ENCODE data around the gene CUL4A. TPM values are rescaled to one million over a fixed set of nuclear protein-coding genes. Genes with fewer than 3 reads are reported as not detected.

The CUL4A gene
- total RNA-seq, 1 donor from 2014 or later = 83.8 TPM

GRCh38 chr13:113219256-113219940, 10.0 kb downstream of the CUL4A start:
- H3K36me3 Mint-ChIP-seq (ENCODE audit: low read depth) = peaks cover 42% of the 10 kb centered on the region
- no peak overlapping the region for H3K27ac Mint-ChIP-seq

DNA sequence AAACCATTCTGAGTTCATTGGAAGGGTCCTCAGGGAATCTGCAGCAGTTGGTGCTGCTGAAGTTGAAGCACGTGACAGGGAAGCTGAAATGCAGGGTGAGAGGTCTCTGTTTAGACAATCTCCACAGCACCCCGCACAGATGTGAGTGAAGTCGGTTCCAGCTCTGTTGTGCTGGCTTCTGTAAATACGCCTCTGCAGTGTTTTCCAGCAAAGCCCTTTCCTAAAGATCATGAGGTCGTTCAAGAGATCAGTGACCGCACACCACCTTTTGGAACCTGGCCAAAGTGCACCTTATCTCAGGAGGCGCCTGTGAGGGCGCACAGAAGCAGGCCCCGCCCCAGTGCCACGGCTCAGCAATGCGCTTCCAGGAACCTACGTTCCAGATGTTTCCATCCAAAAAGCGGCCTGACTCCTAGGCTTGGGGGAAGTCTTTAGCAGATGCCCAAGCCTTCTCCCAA, 10.8 kb downstream of the CUL4A start:
- H3K36me3 Mint-ChIP-seq (ENCODE audit: low read depth) = peaks cover 49% of the 10 kb centered on the region
- no peaks in the 10 kb centered on the region for H3K9me3 Mint-ChIP-seq
- intact Hi-C loops (cut with micrococcal nuclease) = no loop called here
- H3K27ac Mint-ChIP-seq = no peak overlapping the region
- H3K27me3 Mint-ChIP-seq (ENCODE audit: low read depth) = no peaks in the 10 kb centered on the region
- no peak for DNase-seq (ENCODE audit: low spot score)
- no peak overlapping the region for H3K4me3 Mint-ChIP-seq (ENCODE audit: low read depth)
- H3K4me1 Mint-ChIP-seq (ENCODE audit: low read depth) = peaks cover 6% of the 10 kb centered on the region

More at GRCh38 chr13:113219256-113219940, 10.0 kb downstream of the CUL4A start:
- no peak overlapping the region for H3K4me3 Mint-ChIP-seq (ENCODE audit: low read depth)
- intact Hi-C loops (cut with micrococcal nuclease) = no loop called here
- H3K27me3 Mint-ChIP-seq (ENCODE audit: low read depth) = no peaks in the 10 kb centered on the region
- no peaks in the 10 kb centered on the region for H3K9me3 Mint-ChIP-seq
- peaks cover 6% of the 10 kb centered on the region for H3K4me1 Mint-ChIP-seq (ENCODE audit: low read depth)
- DNase-seq (ENCODE audit: low spot score) = no peak

- Mint-ChIP-seq H3K4me1 (ENCODE audit: low read depth) (peaks cover 6% of the 10 kb centered on the region), H3K36me3 (ENCODE audit: low read depth) (peaks cover 50% of the 10 kb centered on the region), H3K27me3 (ENCODE audit: low read depth) (no peaks in the 10 kb centered on the region), H3K4me3 (ENCODE audit: low read depth) (no peak overlapping the region), H3K9me3 (no peaks in the 10 kb centered on the region), H3K27ac (no peak overlapping the region)
- intact Hi-C loops (cut with micrococcal nuclease) = no loop called here
- DNase-seq (ENCODE audit: low spot score) = no peak
These were observed 11.5 kb downstream of the CUL4A start for GRCh38 chr13:113220877-113221276.

DNA sequence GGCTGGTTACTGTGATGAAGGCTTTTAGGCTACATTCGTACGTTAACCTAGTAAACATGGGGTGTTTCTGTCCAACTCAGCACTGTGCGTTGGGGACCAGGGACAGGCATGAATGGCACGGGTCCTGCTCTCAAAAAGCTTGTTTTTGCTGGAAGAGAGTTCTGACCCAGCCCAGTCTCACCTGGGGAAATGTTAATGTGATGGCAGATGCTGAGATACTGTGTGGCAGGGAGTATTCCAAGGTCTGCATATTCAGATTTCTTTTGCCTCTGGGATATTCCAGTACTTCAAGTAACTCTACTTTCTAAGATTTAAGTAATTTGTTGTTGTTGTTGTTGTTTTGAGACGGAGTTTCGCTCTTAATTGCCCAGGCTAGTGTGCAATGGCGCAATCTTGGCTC, 13.7 kb downstream of the CUL4A start:
- Mint-ChIP-seq H3K27me3 (ENCODE audit: low read depth) (no peaks in the 10 kb centered on the region), H3K4me1 (ENCODE audit: low read depth) (peaks cover 6% of the 10 kb centered on the region), H3K4me3 (ENCODE audit: low read depth) (no peak overlapping the region), H3K27ac (no peak overlapping the region), H3K9me3 (no peaks in the 10 kb centered on the region), H3K36me3 (ENCODE audit: low read depth) (peaks cover 67% of the 10 kb centered on the region)
- intact Hi-C loops (cut with micrococcal nuclease) = no loop called here
- DNase-seq (ENCODE audit: low spot score) = no peak

DNA sequence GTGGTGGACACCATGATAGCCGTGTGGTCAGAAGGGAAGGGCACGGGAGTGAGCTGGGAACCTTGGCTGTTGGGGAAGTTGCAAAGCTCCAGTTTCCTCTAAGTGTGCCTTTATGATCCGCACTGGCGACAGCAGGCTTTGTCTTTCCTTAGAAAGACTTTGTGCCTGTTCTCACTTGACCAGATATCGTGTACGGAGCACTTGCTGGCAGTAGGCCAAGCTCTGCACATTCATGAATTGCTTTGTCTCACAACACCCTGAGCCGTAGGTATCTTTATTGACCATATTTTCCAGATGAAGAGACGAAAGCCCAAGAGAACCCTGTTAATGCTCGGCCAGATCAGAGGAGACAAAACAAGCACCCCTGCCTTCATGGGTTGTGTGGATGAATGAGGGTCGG, 15.1 kb downstream of the CUL4A start:
- DNase-seq (ENCODE audit: low spot score) = no peak
- no peak overlapping the region for H3K4me3 Mint-ChIP-seq (ENCODE audit: low read depth)
- H3K36me3 Mint-ChIP-seq (ENCODE audit: low read depth) = peaks cover 73% of the 10 kb centered on the region
- H3K27ac Mint-ChIP-seq = no peak overlapping the region
- H3K27me3 Mint-ChIP-seq (ENCODE audit: low read depth) = no peaks in the 10 kb centered on the region
- peaks cover 6% of the 10 kb centered on the region for H3K4me1 Mint-ChIP-seq (ENCODE audit: low read depth)
- H3K9me3 Mint-ChIP-seq = no peaks in the 10 kb centered on the region
- intact Hi-C loops (cut with micrococcal nuclease) = no loop called here

- Mint-ChIP-seq H3K4me1 (ENCODE audit: low read depth) (peaks cover 6% of the 10 kb centered on the region), H3K27ac (no peak overlapping the region), H3K9me3 (no peaks in the 10 kb centered on the region), H3K27me3 (ENCODE audit: low read depth) (no peaks in the 10 kb centered on the region), H3K4me3 (ENCODE audit: low read depth) (no peak overlapping the region), H3K36me3 (ENCODE audit: low read depth) (peaks cover 71% of the 10 kb centered on the region)
- intact Hi-C loops (cut with micrococcal nuclease) = no loop called here
- DNase-seq (ENCODE audit: low spot score) = no peak
These were observed 16.1 kb downstream of the CUL4A start for GRCh38 chr13:113225515-113225914.

GRCh38 chr13:113226873-113227450, 17.5 kb downstream of the CUL4A start:
- Mint-ChIP-seq H3K27me3 (ENCODE audit: low read depth) (no peaks in the 10 kb centered on the region), H3K4me3 (ENCODE audit: low read depth) (no peak overlapping the region), H3K27ac (no peak overlapping the region), H3K9me3 (no peaks in the 10 kb centered on the region), H3K4me1 (ENCODE audit: low read depth) (peaks cover 2% of the 10 kb centered on the region), H3K36me3 (ENCODE audit: low read depth) (peaks cover 72% of the 10 kb centered on the region)
- intact Hi-C loops (cut with micrococcal nuclease) = no loop called here
- DNase-seq (ENCODE audit: low spot score) = no peak

GRCh38 chr13:113229161-113229560, 19.7 kb downstream of the CUL4A start:
- no peak overlapping the region for H3K27ac Mint-ChIP-seq
- intact Hi-C loops (cut with micrococcal nuclease) = no loop called here
- DNase-seq (ENCODE audit: low spot score) = no peak
- peaks cover 2% of the 10 kb centered on the region for H3K4me1 Mint-ChIP-seq (ENCODE audit: low read depth)
- H3K27me3 Mint-ChIP-seq (ENCODE audit: low read depth) = no peaks in the 10 kb centered on the region
- no peak overlapping the region for H3K4me3 Mint-ChIP-seq (ENCODE audit: low read depth)
- no peaks in the 10 kb centered on the region for H3K9me3 Mint-ChIP-seq
- peaks cover 75% of the 10 kb centered on the region for H3K36me3 Mint-ChIP-seq (ENCODE audit: low read depth)

GRCh38 chr13:113229791-113230190, 20.4 kb downstream of the CUL4A start:
- intact Hi-C loops (cut with micrococcal nuclease) = no loop called here
- H3K4me1 Mint-ChIP-seq (ENCODE audit: low read depth) = peaks cover 2% of the 10 kb centered on the region
- no peak overlapping the region for H3K27ac Mint-ChIP-seq
- H3K27me3 Mint-ChIP-seq (ENCODE audit: low read depth) = no peaks in the 10 kb centered on the region
- H3K9me3 Mint-ChIP-seq = no peaks in the 10 kb centered on the region
- no peak overlapping the region for H3K4me3 Mint-ChIP-seq (ENCODE audit: low read depth)
- DNase-seq (ENCODE audit: low spot score) = no peak
- peaks cover 71% of the 10 kb centered on the region for H3K36me3 Mint-ChIP-seq (ENCODE audit: low read depth)

GRCh38 chr13:113231306-113232207, 22.1 kb downstream of the CUL4A start:
- intact Hi-C loops (cut with micrococcal nuclease) = no loop called here
- Mint-ChIP-seq H3K4me3 (ENCODE audit: low read depth) (no peak overlapping the region), H3K9me3 (no peaks in the 10 kb centered on the region), H3K27ac (peak overlapping the region; percentile 40), H3K36me3 (ENCODE audit: low read depth) (peaks cover 73% of the 10 kb centered on the region), H3K27me3 (ENCODE audit: low read depth) (no peaks in the 10 kb centered on the region), H3K4me1 (ENCODE audit: low read depth) (peaks cover 2% of the 10 kb centered on the region)
- no peak for DNase-seq (ENCODE audit: low spot score)

DNA sequence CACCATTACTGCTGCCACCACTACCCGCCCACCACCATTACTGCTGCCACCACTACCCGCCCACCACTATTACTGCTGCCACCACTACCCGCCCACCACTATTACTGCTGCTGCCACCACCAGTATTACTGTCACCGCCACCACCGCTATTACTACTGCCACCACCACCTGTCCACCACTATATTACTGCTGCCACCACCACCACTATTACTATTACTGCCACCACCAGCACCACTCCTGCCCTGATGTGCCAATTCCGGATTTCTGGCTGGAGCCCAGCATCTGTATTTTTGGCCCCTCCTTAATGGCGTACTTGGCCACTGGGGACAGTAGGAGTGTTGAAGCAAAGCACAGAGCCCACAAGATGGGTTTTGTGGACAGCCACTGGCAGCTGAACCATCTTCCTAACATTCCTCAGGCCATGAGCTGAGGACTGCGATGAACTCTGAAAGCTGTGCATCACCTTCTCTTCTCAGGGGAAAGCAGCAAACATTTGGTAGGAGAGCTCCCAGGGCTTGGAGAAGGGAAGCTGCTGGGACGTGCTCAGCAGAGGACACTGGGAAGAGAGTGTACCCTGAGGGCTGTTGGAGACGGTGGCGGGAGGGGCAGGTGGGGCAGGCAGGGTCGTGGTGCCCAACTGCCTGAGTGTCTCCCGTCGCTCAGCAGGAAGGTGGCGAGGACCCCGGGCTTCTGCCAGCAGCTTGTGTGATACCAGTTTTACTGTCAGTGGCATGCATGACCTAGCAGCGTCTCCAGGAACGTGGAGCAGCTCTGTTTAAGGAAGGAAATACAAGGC, 23.0 kb downstream of the CUL4A start:
- H3K36me3 Mint-ChIP-seq (ENCODE audit: low read depth) = peaks cover 72% of the 10 kb centered on the region
- DNase-seq (ENCODE audit: low spot score) = no peak
- peak overlapping the region; percentile 25 for H3K27ac Mint-ChIP-seq
- H3K4me3 Mint-ChIP-seq (ENCODE audit: low read depth) = no peak overlapping the region
- H3K27me3 Mint-ChIP-seq (ENCODE audit: low read depth) = no peaks in the 10 kb centered on the region
- intact Hi-C loops (cut with micrococcal nuclease) = no loop called here
- H3K9me3 Mint-ChIP-seq = no peaks in the 10 kb centered on the region
- H3K4me1 Mint-ChIP-seq (ENCODE audit: low read depth) = peaks cover 2% of the 10 kb centered on the region

DNA sequence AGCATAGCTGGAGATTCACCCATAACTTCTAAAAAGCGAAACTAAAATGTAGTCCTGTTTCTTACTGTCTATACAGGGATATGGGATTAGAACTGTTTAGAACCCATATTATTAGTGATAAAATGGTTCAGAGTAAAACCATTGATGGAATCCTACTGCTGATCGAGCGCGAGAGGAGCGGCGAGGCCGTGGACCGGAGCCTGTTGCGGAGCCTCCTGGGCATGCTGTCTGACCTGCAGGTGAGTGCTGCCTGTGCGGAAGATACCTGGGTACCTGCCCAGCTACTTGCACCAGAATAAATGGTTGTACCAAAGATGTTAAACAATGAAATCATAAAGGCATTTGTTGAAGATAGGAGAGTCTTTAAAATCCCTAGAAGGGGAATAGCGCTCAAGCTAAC, 23.7 kb downstream of the CUL4A start:
- DNase-seq (ENCODE audit: low spot score) = no peak
- H3K27me3 Mint-ChIP-seq (ENCODE audit: low read depth) = no peaks in the 10 kb centered on the region
- H3K27ac Mint-ChIP-seq = no peak overlapping the region
- peaks cover 74% of the 10 kb centered on the region for H3K36me3 Mint-ChIP-seq (ENCODE audit: low read depth)
- no peak overlapping the region for H3K4me3 Mint-ChIP-seq (ENCODE audit: low read depth)
- H3K9me3 Mint-ChIP-seq = no peaks in the 10 kb centered on the region
- H3K4me1 Mint-ChIP-seq (ENCODE audit: low read depth) = peaks cover 2% of the 10 kb centered on the region
- intact Hi-C loops (cut with micrococcal nuclease) = no loop called here

Data from activated T-helper 2 cell treated with anti-CD3 and anti-CD28 coated beads, Interferon-gamma antibody, Interleukin-2, Interleukin-4, amounts not matched to agents 10 μg/mL and 5 μg/mL and 100 μg/mL, durations not matched to agents 14 hours and 24 hours and 36 hours (primary cell).